HUES6 (cell line): ENCODE data around the gene ATRAID.

ENCODE experiments used
- H3K27ac ChIP-seq: 2 replicates; pipeline ENCODE4 v1.7.0; 2013; ENCODE audit warnings: low read depth, mild to moderate bottlenecking, low read length, inconsistent platforms
- H3K27me3 ChIP-seq: 2 replicates; pipeline ENCODE4 v1.6.1; 2013; ENCODE audit warnings: low read length; ENCODE audit not compliant: control insufficient read depth, insufficient read depth
- H3K36me3 ChIP-seq: 2 replicates; pipeline ENCODE4 v1.6.1; 2013; ENCODE audit warnings: low read length; ENCODE audit not compliant: control insufficient read depth, insufficient read depth
- H3K4me1 ChIP-seq: 2 replicates; pipeline ENCODE4 v1.6.1; 2013; ENCODE audit warnings: low read length; ENCODE audit not compliant: control insufficient read depth, insufficient read depth
- H3K4me3 ChIP-seq: 2 replicates; pipeline ENCODE4 v1.5.1; 2013; ENCODE audit warnings: low read depth, low read length
- H3K9ac ChIP-seq: one replicate; pipeline ENCODE4 v1.6.1; 2013; ENCODE audit warnings: mild to moderate bottlenecking, low read length
- H3K9me3 ChIP-seq: 2 replicates; pipeline ENCODE4 v1.6.1; 2013; ENCODE audit warnings: low read depth, low read length; ENCODE audit not compliant: control insufficient read depth, insufficient read depth

The ATRAID gene

DNA sequence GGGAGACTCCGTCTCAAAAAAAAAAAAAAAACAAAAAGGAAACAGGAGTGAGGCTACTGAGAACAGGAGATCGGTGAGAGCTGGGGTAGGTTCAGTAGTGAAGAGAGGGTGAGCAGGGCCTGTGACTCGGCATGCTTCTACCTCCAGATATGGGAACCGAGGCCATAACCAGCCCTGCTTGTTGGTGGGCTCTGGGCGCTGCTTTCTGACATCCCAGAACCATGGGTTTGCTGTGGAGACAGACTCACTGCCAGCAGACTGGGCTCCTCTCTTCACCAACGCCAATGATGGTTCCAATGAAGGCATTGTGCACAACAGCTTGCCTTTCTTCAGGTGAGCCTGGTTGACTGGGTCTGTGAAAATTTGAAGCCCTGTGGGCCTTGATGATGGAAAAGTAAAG lies 11.6 kb downstream of the ATRAID start:
- H3K36me3 ChIP-seq: peaks cover 95% of the 10 kb centered on the region
- H3K27me3 ChIP-seq: no peaks in the 10 kb centered on the region
- peaks cover 3% of the 10 kb centered on the region for H3K4me1 ChIP-seq
- H3K9ac ChIP-seq: no peak overlapping the region
- no peak overlapping the region for H3K4me3 ChIP-seq
- no peaks in the 10 kb centered on the region for H3K9me3 ChIP-seq
- no peak overlapping the region for H3K27ac ChIP-seq

DNA sequence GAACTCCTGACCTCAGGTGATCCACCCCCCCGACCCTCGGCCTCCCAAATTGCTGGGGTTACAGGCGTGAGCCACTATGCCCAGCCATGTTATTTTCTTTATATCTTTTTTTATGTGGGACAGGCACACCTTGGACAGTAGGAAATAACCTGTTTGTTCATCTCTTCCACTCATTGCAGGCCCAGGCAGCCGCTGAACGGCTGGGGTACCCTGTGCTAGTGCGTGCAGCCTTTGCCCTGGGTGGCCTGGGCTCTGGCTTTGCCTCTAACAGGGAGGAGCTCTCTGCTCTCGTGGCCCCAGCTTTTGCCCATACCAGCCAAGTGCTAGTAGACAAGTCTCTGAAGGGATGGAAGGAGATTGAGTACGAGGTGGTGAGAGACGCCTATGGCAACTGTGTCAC lies 13.7 kb downstream of the ATRAID start:
- Histone ChIP-seq H3K27ac (no peak overlapping the region), H3K4me1 (no peaks in the 10 kb centered on the region), H3K4me3 (no peak overlapping the region), H3K36me3 (peaks cover 94% of the 10 kb centered on the region), H3K9ac (no peak overlapping the region), H3K27me3 (no peaks in the 10 kb centered on the region), H3K9me3 (no peaks in the 10 kb centered on the region)

DNA sequence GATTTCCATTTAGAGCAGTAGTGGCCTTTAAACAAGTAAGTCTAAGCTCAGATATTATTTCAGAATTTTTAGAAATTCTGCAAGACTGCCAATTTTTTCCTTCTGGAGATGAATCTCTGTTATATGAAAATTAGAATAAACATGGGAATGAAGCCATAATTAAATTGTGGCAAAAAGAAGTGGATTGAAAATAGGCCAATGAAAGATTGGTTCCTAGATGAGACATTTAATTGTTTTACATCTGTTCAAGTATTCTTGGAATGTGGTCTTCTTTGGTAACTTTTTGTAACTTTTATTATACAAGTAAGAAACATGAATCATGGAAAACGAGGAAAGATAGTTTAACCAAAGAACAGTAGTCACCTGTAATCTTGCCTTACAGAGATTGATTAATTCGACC lies 15.7 kb downstream of the ATRAID start:
- Histone ChIP-seq H3K36me3 (peaks cover 94% of the 10 kb centered on the region), H3K4me3 (no peak overlapping the region)

DNA sequence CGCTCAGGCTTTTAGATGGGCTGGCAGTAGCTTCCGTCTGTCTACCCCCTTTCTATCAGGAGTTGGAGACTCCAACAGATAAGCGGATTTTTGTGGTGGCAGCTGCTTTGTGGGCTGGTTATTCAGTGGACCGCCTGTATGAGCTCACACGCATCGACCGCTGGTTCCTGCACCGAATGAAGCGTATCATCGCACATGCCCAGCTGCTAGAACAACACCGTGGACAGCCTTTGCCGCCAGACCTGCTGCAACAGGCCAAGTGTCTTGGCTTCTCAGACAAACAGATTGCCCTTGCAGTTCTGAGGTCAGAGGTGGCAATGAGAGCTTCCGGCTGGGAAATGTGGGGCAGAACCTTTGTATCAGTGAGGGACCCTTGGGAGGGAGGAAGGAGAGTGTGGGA lies 20.1 kb downstream of the ATRAID start:
- Histone ChIP-seq H3K9ac (no peak overlapping the region), H3K4me3 (no peak overlapping the region), H3K9me3 (no peaks in the 10 kb centered on the region), H3K36me3 (peaks cover 96% of the 10 kb centered on the region), H3K27ac (no peak overlapping the region), H3K4me1 (no peaks in the 10 kb centered on the region), H3K27me3 (no peaks in the 10 kb centered on the region)

More for the DNA sequence above, 15.7 kb downstream of the ATRAID start:
- Histone ChIP-seq H3K27me3 (no peaks in the 10 kb centered on the region), H3K27ac (no peak overlapping the region), H3K4me1 (no peaks in the 10 kb centered on the region), H3K9me3 (no peaks in the 10 kb centered on the region), H3K9ac (no peak overlapping the region)

DNA sequence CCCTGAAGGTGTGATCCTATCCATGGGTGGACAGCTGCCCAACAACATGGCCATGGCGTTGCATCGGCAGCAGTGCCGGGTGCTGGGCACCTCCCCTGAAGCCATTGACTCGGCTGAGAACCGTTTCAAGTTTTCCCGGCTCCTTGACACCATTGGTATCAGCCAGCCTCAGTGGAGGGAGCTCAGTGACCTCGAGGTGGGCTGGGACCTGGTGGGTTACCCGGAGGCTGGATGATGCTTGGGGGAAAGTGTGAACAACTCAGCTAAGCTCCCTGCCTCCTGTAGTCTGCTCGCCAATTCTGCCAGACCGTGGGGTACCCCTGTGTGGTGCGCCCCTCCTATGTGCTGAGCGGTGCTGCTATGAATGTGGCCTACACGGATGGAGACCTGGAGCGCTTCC lies 21.5 kb downstream of the ATRAID start:
- Histone ChIP-seq H3K9me3 (no peaks in the 10 kb centered on the region), H3K4me1 (no peaks in the 10 kb centered on the region), H3K27me3 (no peaks in the 10 kb centered on the region), H3K4me3 (no peak overlapping the region), H3K27ac (no peak overlapping the region), H3K36me3 (peaks cover 96% of the 10 kb centered on the region), H3K9ac (no peak overlapping the region)

DNA sequence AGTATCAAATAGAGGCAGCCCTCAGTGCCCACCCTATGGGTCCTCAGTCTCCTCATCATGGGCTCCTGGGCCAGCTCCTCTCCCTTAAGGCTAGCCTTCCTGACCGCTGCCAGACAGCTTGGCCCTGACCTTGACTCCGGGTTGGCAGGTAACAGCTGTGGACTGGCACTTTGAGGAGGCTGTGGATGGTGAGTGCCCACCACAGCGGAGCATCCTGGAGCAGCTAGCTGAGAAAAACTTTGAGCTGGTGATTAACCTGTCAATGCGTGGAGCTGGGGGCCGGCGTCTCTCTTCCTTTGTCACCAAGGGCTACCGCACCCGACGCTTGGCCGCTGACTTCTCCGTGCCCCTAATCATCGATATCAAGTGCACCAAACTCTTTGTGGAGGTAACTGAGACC lies 24.3 kb downstream of the ATRAID start:
- Histone ChIP-seq H3K9ac (no peak overlapping the region), H3K27ac (no peak overlapping the region), H3K4me3 (no peak overlapping the region), H3K27me3 (no peaks in the 10 kb centered on the region), H3K9me3 (no peaks in the 10 kb centered on the region), H3K36me3 (peaks cover 99% of the 10 kb centered on the region), H3K4me1 (no peaks in the 10 kb centered on the region)

GRCh38 chr2:27236626-27237025 lies 24.8 kb downstream of the ATRAID start:
- Histone ChIP-seq H3K9me3 (no peaks in the 10 kb centered on the region), H3K36me3 (peaks cover 99% of the 10 kb centered on the region)

DNA sequence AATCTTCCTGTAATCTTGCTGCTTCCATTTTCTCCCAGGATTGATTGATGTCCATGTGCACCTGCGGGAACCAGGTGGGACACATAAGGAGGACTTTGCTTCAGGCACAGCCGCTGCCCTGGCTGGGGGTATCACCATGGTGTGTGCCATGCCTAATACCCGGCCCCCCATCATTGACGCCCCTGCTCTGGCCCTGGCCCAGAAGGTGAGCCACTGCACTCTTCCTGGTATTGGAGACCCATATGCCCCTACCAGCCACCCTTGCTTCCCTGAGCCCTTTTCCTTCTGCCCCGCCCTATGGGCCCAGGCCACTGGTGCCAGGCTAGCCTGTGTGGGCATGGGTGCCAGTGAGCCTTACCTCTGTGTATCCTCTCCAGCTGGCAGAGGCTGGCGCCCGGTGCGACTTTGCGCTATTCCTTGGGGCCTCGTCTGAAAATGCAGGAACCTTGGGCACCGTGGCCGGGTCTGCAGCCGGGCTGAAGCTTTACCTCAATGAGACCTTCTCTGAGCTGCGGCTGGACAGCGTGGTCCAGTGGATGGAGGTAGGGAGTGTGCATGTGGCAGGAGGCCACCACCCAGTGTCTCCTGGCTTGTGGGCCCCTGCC lies 25.6 kb downstream of the ATRAID start:
- Histone ChIP-seq H3K9ac (no peak overlapping the region), H3K36me3 (peaks cover 99% of the 10 kb centered on the region)

More at GRCh38 chr2:27236626-27237025, 24.8 kb downstream of the ATRAID start:
- no peak overlapping the region for H3K27ac ChIP-seq
- H3K4me1 ChIP-seq: no peaks in the 10 kb centered on the region
- H3K9ac ChIP-seq: no peak overlapping the region
- no peak overlapping the region for H3K4me3 ChIP-seq
- H3K27me3 ChIP-seq: no peaks in the 10 kb centered on the region

GRCh38 chr2:27238976-27239375 lies 27.1 kb downstream of the ATRAID start:
- Histone ChIP-seq H3K4me1 (no peaks in the 10 kb centered on the region), H3K9me3 (no peaks in the 10 kb centered on the region), H3K36me3 (peaks cover 99% of the 10 kb centered on the region), H3K27ac (no peak overlapping the region), H3K4me3 (no peak overlapping the region), H3K27me3 (no peaks in the 10 kb centered on the region), H3K9ac (no peak overlapping the region)

More for the DNA sequence above, 25.6 kb downstream of the ATRAID start:
- H3K27me3 ChIP-seq: no peaks in the 10 kb centered on the region
- H3K9me3 ChIP-seq: no peaks in the 10 kb centered on the region
- no peak overlapping the region for H3K27ac ChIP-seq
- H3K4me3 ChIP-seq: no peak overlapping the region
- H3K4me1 ChIP-seq: no peaks in the 10 kb centered on the region

DNA sequence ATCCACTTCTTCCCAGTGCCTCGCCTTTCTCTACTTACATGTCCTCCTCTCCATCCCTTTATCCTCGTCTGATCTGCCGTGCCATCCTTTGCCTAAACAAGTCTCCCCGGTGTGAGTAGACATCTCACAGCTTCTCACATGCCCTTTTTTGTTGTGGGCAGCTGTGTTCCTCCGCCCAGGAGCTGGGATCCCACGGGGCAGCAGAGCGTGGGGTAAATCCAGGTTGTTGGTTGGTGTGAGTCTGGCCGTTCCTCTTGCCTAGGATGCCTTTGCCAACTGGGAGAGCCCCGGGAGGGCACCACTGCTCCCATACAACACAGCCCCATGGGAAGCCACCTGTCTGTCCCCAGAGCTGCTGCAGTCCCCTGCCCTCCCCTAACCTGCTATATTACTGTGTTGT lies 28.6 kb downstream of the ATRAID start:
- H3K27ac ChIP-seq: no peak overlapping the region
- H3K36me3 ChIP-seq: peaks cover 97% of the 10 kb centered on the region

GRCh38 chr2:27241761-27242613 lies 30.1 kb downstream of the ATRAID start:
- Histone ChIP-seq H3K9me3 (no peaks in the 10 kb centered on the region), H3K9ac (no peak overlapping the region), H3K36me3 (peaks cover 81% of the 10 kb centered on the region), H3K27ac (no peak overlapping the region), H3K4me1 (no peaks in the 10 kb centered on the region), H3K4me3 (no peak overlapping the region), H3K27me3 (no peaks in the 10 kb centered on the region)

More for the DNA sequence above, 28.6 kb downstream of the ATRAID start:
- Histone ChIP-seq H3K9ac (no peak overlapping the region), H3K27me3 (no peaks in the 10 kb centered on the region), H3K4me1 (no peaks in the 10 kb centered on the region), H3K9me3 (no peaks in the 10 kb centered on the region), H3K4me3 (no peak overlapping the region)
